WTC11 (cell line): ENCODE data around the gene GDF3.

Experiments used
- CTCF ChIP-seq: fragments of 200-600 bp; IDR thresholded peaks from 2 replicates; pipeline ENCODE4 v1.8.0; 2022; ENCODE audit warnings: antibody characterized with exemption
- IRF2 ChIP-seq: sonication (generic); formaldehyde crosslinking; IDR thresholded peaks from 2 replicates; pipeline ENCODE4 v1.8.0; 2022; ENCODE audit warnings: low read depth, missing genetic modification reagents, borderline replicate concordance
- MAX ChIP-seq: sonication (generic); formaldehyde crosslinking; IDR thresholded peaks from 2 replicates; pipeline ENCODE4 v1.8.0; 2022; ENCODE audit warnings: mild to moderate bottlenecking, missing genetic modification reagents
- NR1H2 ChIP-seq: sonication (generic); formaldehyde crosslinking; IDR thresholded peaks from 2 replicates; pipeline ENCODE4 v1.9.0; 2021; ENCODE audit warnings: mild to moderate bottlenecking, moderate library complexity, missing genetic modification reagents
- RELA ChIP-seq: sonication (generic); formaldehyde crosslinking; IDR thresholded peaks from 2 replicates; pipeline ENCODE4 v1.8.1; 2022; ENCODE audit warnings: missing genetic modification reagents, mild to moderate bottlenecking, borderline replicate concordance
- ZBTB43 ChIP-seq: sonication (generic); formaldehyde crosslinking; IDR thresholded peaks from 2 replicates; pipeline ENCODE4 v1.8.1; 2023; ENCODE audit warnings: mild to moderate bottlenecking, missing genetic modification reagents

- TF ChIP-seq MAX (no peak), CTCF (no peak), NR1H2 (no peak), ZBTB43 (CRISPR knock-in tag) (no peak), IRF2 (CRISPR knock-in tag) (no peak), RELA (CRISPR knock-in tag) (no peak)
Measured at GRCh38 chr12:7679251-7680045, 16.1 kb downstream of the GDF3 start.
